WTC11 (cell line): ENCODE measurements around the gene FXN. TPM values are rescaled to one million over a fixed set of nuclear protein-coding genes. Genes with fewer than 3 reads are reported as not detected.
"Not testable (repeated sequence)": the region's sequence is repeated elsewhere in the genome, so short reads cannot be mapped to it uniquely, and the experiment has no call there.

ENCODE experiments used
- ATAC-seq: fragments of 200-7000 bp; cut with Tn5 transposase; 2 replicates; pipeline ENCODE4 v1.10.0; 2021; ENCODE audit warnings: mild to moderate bottlenecking, moderate library complexity
- CTCF ChIA-PET: fragments of 300-600 bp; sonication (Branson Sonifier 250); formaldehyde crosslinking; loops from one replicate; lab custom pipeline; 2021; ENCODE audit warnings: antibody characterized with exemption; lab: Charles Lee
- POLR2A ChIA-PET: fragments of 350-600 bp; sonication (Branson Sonifier 250); formaldehyde crosslinking; loops from one replicate; lab custom pipeline; 2021; ENCODE audit warnings: antibody characterized with exemption; lab: Charles Lee
- DNase-seq: peaks from one replicate; pipeline ENCODE4 v3.0.0; 2021; ENCODE audit warnings: low spot score
- H3K27ac Mint-ChIP-seq: 2 replicates; pipeline ENCODE4 v1.8.0; 2021; ENCODE audit warnings: mixed read lengths
- H3K27me3 Mint-ChIP-seq: 2 replicates; pipeline ENCODE4 v1.8.0; 2021; ENCODE audit warnings: low read depth, mild to moderate bottlenecking, moderate library complexity, mixed read lengths
- H3K36me3 Mint-ChIP-seq: 2 replicates; pipeline ENCODE4 v1.8.0; 2021; ENCODE audit warnings: mixed read lengths
- H3K4me1 Mint-ChIP-seq: 2 replicates; pipeline ENCODE4 v1.8.0; 2022; ENCODE audit warnings: mixed read lengths
- H3K4me3 Mint-ChIP-seq: 2 replicates; pipeline ENCODE4 v1.8.0; 2021; ENCODE audit warnings: mild to moderate bottlenecking, moderate library complexity, mixed read lengths
- H3K9me3 Mint-ChIP-seq: 2 replicates; pipeline ENCODE4 v1.8.0; 2021; ENCODE audit warnings: mixed read lengths
- AR ChIP-seq: fragments of 250-450 bp; sonication (Bioruptor Pico); IDR thresholded peaks from 2 replicates; pipeline ENCODE4 v1.9.0; 2021; ENCODE audit warnings: mild to moderate bottlenecking
- ATF3 ChIP-seq: sonication (generic); formaldehyde crosslinking; conservative IDR thresholded peaks from 2 replicates; pipeline ENCODE4 v1.8.1; 2022; ENCODE audit warnings: mild to moderate bottlenecking, missing genetic modification reagents
- CDX4 ChIP-seq: fragments of 250-450 bp; sonication (Bioruptor Pico); IDR thresholded peaks from 2 replicates; pipeline ENCODE4 v1.9.0; 2021; ENCODE audit warnings: moderate library complexity, mild to moderate bottlenecking, inconsistent platforms, borderline replicate concordance
- CREM ChIP-seq: sonication (generic); formaldehyde crosslinking; IDR thresholded peaks from 2 replicates; pipeline ENCODE4 v1.8.1; 2022; ENCODE audit warnings: mild to moderate bottlenecking, missing genetic modification reagents, moderate library complexity
- E2F4 ChIP-seq: sonication (generic); formaldehyde crosslinking; IDR thresholded peaks from 2 replicates; pipeline ENCODE4 v1.8.1; 2022; ENCODE audit warnings: low read depth, mild to moderate bottlenecking, moderate library complexity, missing genetic modification reagents, borderline replicate concordance
- ELF4 ChIP-seq: sonication (generic); formaldehyde crosslinking; IDR thresholded peaks from 2 replicates; pipeline ENCODE4 v1.8.1; 2022; ENCODE audit warnings: low read depth, mild to moderate bottlenecking, moderate library complexity, missing genetic modification reagents
- FOXJ3 ChIP-seq: sonication (generic); formaldehyde crosslinking; IDR thresholded peaks from 2 replicates; pipeline ENCODE4 v1.9.0; 2021; ENCODE audit warnings: missing genetic modification reagents, mild to moderate bottlenecking, borderline replicate concordance
- HMGXB4 ChIP-seq: sonication (generic); formaldehyde crosslinking; IDR thresholded peaks from 2 replicates; pipeline ENCODE4 v1.8.1; 2023; ENCODE audit warnings: mild to moderate bottlenecking, moderate library complexity, missing genetic modification reagents
- MAX ChIP-seq: sonication (generic); formaldehyde crosslinking; IDR thresholded peaks from 2 replicates; pipeline ENCODE4 v1.8.0; 2022; ENCODE audit warnings: mild to moderate bottlenecking, missing genetic modification reagents
- NR2C2 ChIP-seq: sonication (generic); formaldehyde crosslinking; IDR thresholded peaks from 2 replicates; pipeline ENCODE4 v1.8.0; 2022; ENCODE audit warnings: mild to moderate bottlenecking, missing genetic modification reagents
- SP1 ChIP-seq: sonication (generic); formaldehyde crosslinking; conservative IDR thresholded peaks from 2 replicates; pipeline ENCODE4 v1.8.1; 2022; ENCODE audit warnings: missing genetic modification reagents
- USF2 ChIP-seq: sonication (generic); formaldehyde crosslinking; IDR thresholded peaks from 2 replicates; pipeline ENCODE4 v1.8.1; 2023; ENCODE audit warnings: mild to moderate bottlenecking, missing genetic modification reagents, moderate library complexity
- ZNF232 ChIP-seq: sonication (generic); formaldehyde crosslinking; IDR thresholded peaks from 2 replicates; pipeline ENCODE4 v1.8.0; 2022; ENCODE audit warnings: mild to moderate bottlenecking, missing genetic modification reagents
- ZNF416 ChIP-seq: fragments of 250-450 bp; sonication (Bioruptor Pico); IDR thresholded peaks from 2 replicates; pipeline ENCODE4 v1.9.0; 2021; ENCODE audit warnings: mild to moderate bottlenecking, inconsistent platforms
- ZNF671 ChIP-seq: fragments of 250-450 bp; sonication (Bioruptor Pico); IDR thresholded peaks from 2 replicates; pipeline ENCODE4 v1.8.0; 2021; ENCODE audit warnings: mild to moderate bottlenecking
- ZSCAN18 ChIP-seq: fragments of 250-450 bp; sonication (Bioruptor Pico); IDR thresholded peaks from 2 replicates; pipeline ENCODE4 v2.1.2; 2022; ENCODE audit warnings: mild to moderate bottlenecking, moderate library complexity
- total RNA-seq: library from RNA; stranded (reverse); gene quantifications from 3 replicates; pipeline ENCODE4 v1.2.3, GENCODE V29; 2021

The FXN gene
- total RNA-seq, 1 experiment from 2014 or later, result 30.6 TPM

- TF ChIP-seq HMGXB4 (CRISPR knock-in tag) (no peak), CDX4 (CRISPR knock-in tag) (no peak), USF2 (CRISPR knock-in tag) (no peak), SP1 (CRISPR knock-in tag) (no peak), ZSCAN18 (no peak), ZNF416 (no peak), CREM (CRISPR knock-in tag) (no peak)
Measured at GRCh38 chr9:69107771-69108170, 72.2 kb downstream of the FXN start (continued).

GRCh38 chr9:69108706-69109105 is 73.2 kb downstream of the FXN start:
- H3K4me3 Mint-ChIP-seq, POLR2A ChIA-PET, H3K36me3 Mint-ChIP-seq, CTCF ChIA-PET, H3K27ac Mint-ChIP-seq, H3K27me3 Mint-ChIP-seq, H3K9me3 Mint-ChIP-seq, DNase-seq, ATAC-seq: not testable (repeated sequence)
- H3K4me1 Mint-ChIP-seq, result peaks cover 22% of the 10 kb centered on the region

- no peak for DNase-seq
- Mint-ChIP-seq H3K27ac (no peak overlapping the region), H3K27me3 (no peaks in the 10 kb centered on the region), H3K36me3 (0 out of 2 replicates have a peak, but pooled peaks cover 5% of the 10 kb centered on the region), H3K9me3 (no peaks in the 10 kb centered on the region), H3K4me3 (no peak overlapping the region), H3K4me1 (peaks cover 18% of the 10 kb centered on the region)
- ChIA-PET CTCF (no interaction called here), POLR2A (no interaction called here)
- no peak for ATAC-seq
- TF ChIP-seq NR2C2 (CRISPR knock-in tag) (no peak), ATF3 (CRISPR knock-in tag) (no peak), HMGXB4 (CRISPR knock-in tag) (no peak), ELF4 (no peak), ZNF671 (CRISPR knock-in tag) (no peak), ZNF232 (no peak), AR (CRISPR knock-in tag) (no peak), FOXJ3 (no peak), E2F4 (CRISPR knock-in tag) (no peak), MAX (CRISPR knock-in tag) (no peak), USF2 (CRISPR knock-in tag) (no peak)
Measured at GRCh38 chr9:69109152-69109551, 73.6 kb downstream of the FXN start.

GRCh38 chr9:69112646-69113045 is 77.1 kb downstream of the FXN start:
- ATAC-seq, H3K4me1 Mint-ChIP-seq, H3K36me3 Mint-ChIP-seq, H3K27ac Mint-ChIP-seq, H3K9me3 Mint-ChIP-seq, POLR2A ChIA-PET, DNase-seq, H3K27me3 Mint-ChIP-seq, H3K4me3 Mint-ChIP-seq: not testable (repeated sequence)
- CTCF ChIA-PET, result interaction anchor here (0.6 to 1.2 kb wide), 9 partner anchors 13 to 1402 kb away, joined by 3 to 7 read pairs (median 3); no protein-coding TSS in a partner anchor
